ENCODE measurements around the gene CST11. TPM values are rescaled to one million over a fixed set of nuclear protein-coding genes. Genes with fewer than 3 reads are reported as not detected.

The CST11 gene
- total and polyA plus RNA-seq, 9 of the 15 experiments (the other 6 are each of a cell fraction or from before 2014, with no cell fraction given), result not detected

- no peak overlapping the region for H3K9ac ChIP-seq (ENCODE audit: insufficient read depth in 1 of 2, low read depth in 2 of 2, low read length in 2 of 2)
- no peak for TF ChIP-seq ZNF408 (CRISPR knock-in tag; IDR thresholded peaks at IDR 0.05; ENCODE audit: low read depth)
- no peak for TF ChIP-seq SRSF9 (IDR thresholded peaks at IDR 0.05; ENCODE audit: borderline replicate concordance, low read depth, low read length)
- no peak for TF ChIP-seq RCOR1 (IDR thresholded peaks at IDR 0.05; ENCODE audit: borderline replicate concordance in 1 of 2, low read depth in 2 of 2, low read length in 2 of 2)
- no peak for TF ChIP-seq BCLAF1 (IDR thresholded peaks at IDR 0.05; ENCODE audit: borderline replicate concordance in 1 of 2, control insufficient read depth in 1 of 2, low read depth in 2 of 2, low read length in 1 of 2)
- no peak for TF ChIP-seq KAT8 (IDR thresholded peaks at IDR 0.05; ENCODE audit: low read depth)
- no peak for TF ChIP-seq SOX6 (IDR thresholded peaks at IDR 0.05)
- TF ChIP-seq NR2F6 (CRISPR knock-in tag; IDR thresholded peaks at IDR 0.05), result no peak
- no peak for TF ChIP-seq CEBPG (CRISPR knock-in tag; IDR thresholded peaks at IDR 0.05)
- no peak for TF ChIP-seq CEBPG (tag; conservative IDR thresholded peaks at IDR 0.05 in 1 of 2, IDR thresholded peaks at IDR 0.05 in 1 of 2)
- no peak for TF ChIP-seq RNF219 (CRISPR knock-in tag; IDR thresholded peaks at IDR 0.05)
- TF ChIP-seq ZNF184 (CRISPR knock-in tag; IDR thresholded peaks at IDR 0.05), result no peak
- TF ChIP-seq GATA2 (CRISPR knock-in tag; IDR thresholded peaks at IDR 0.05), result no peak
- TF ChIP-seq WHSC1 (IDR thresholded peaks at IDR 0.05; ENCODE audit: low read length), result no peak
- TF ChIP-seq, protein P1, sequence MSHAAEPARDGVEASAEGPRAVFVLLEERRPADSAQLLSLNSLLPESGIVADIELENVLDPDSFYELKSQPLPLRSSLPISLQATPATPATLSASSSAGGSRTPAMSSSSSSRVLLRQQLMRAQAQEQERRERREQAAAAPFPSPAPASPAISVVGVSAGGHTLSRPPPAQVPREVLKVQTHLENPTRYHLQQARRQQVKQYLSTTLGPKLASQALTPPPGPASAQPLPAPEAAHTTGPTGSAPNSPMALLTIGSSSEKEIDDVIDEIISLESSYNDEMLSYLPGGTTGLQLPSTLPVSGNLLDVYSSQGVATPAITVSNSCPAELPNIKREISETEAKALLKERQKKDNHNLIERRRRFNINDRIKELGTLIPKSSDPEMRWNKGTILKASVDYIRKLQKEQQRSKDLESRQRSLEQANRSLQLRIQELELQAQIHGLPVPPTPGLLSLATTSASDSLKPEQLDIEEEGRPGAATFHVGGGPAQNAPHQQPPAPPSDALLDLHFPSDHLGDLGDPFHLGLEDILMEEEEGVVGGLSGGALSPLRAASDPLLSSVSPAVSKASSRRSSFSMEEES (CRISPR knock-in tag; IDR thresholded peaks at IDR 0.05), result no peak
- TF ChIP-seq GTF2E2 (tag; IDR thresholded peaks at IDR 0.05), result no peak
- TF ChIP-seq MEIS2 (IDR thresholded peaks at IDR 0.05; ENCODE audit: partially characterized antibody), result no peak
- TF ChIP-seq CEBPB (tag; IDR thresholded peaks at IDR 0.05), result no peak
- no peak for TF ChIP-seq ZNF133 (CRISPR knock-in tag; IDR thresholded peaks at IDR 0.05)
Measured at GRCh38 chr20:23408957-23409356, 43.7 kb downstream of the CST11 start.

More at GRCh38 chr20:23408957-23409356, 43.7 kb downstream of the CST11 start:
- no peaks in the 10 kb centered on the region for H4K20me1 ChIP-seq (replicated peaks; ENCODE audit: control insufficient read depth, insufficient read depth, low read length)
- peaks cover 96% of the 10 kb centered on the region for H3K79me2 ChIP-seq (ENCODE audit: control insufficient read depth, insufficient read depth, low read length)
- ChIA-PET CTCF (ENCODE audit: low intra/inter-chr PET ratio) (no interaction called here), POLR2A (interaction anchor here (2.2 kb wide), 1 partner anchor 11 kb away, joined by 11 read pairs; no protein-coding TSS in a partner anchor)
- WGBS (ENCODE audit: insufficient coverage, low coverage, missing lambda C conversion rate), result 96% methylated on average over 2 of the region's 2 CpGs
- no peak for FAIRE-seq
- intact Hi-C loops (cut with micrococcal nuclease), result no loop called here
- no peaks in the 10 kb centered on the region for H3K9me1 ChIP-seq (ENCODE audit: control insufficient read depth, insufficient read depth, low read length)
- H3K4me3 ChIP-seq, result no peak overlapping the region
- in situ Hi-C loops (cut with MboI), result no loop called here
- no peaks in the 10 kb centered on the region for H3K9me3 ChIP-seq (replicated peaks; ENCODE audit: control insufficient read depth, insufficient read depth, low read depth, low read length)
- no TSS peak for BruUV-seq (replicated peaks)
- no peak for DNase-seq (ENCODE audit: extremely low read depth in 1 of 4, low spot score in 3 of 4)
- no peak for ATAC-seq
- H3K36me3 ChIP-seq (ENCODE audit: control insufficient read depth, insufficient read depth, low read length), result no peaks in the 10 kb centered on the region
- no peak overlapping the region for H2AFZ ChIP-seq (ENCODE audit: low read depth, low read length)
- H3K27me3 ChIP-seq (ENCODE audit: control insufficient read depth in 2 of 2, insufficient read depth in 2 of 2, low read length in 2 of 2), result no peaks in the 10 kb centered on the region
- peaks cover 0 to 4% of the 10 kb centered on the region in 2 experiments; a peak in 3 of 5 replicates for H3K4me1 ChIP-seq (replicated peaks in 1 of 2; ENCODE audit: control insufficient read depth in 2 of 2, insufficient read depth in 2 of 2, low read length in 2 of 2)
- H3K27ac ChIP-seq (ENCODE audit: extremely low read depth, low read depth, low read length), result no peak overlapping the region
- H3K4me2 ChIP-seq (ENCODE audit: insufficient read depth, low read length), result no peak overlapping the region
